Smooth muscle cell (in vitro differentiated cells): ENCODE measurements around the gene KCNT1. TPM values are rescaled to one million over a fixed set of nuclear protein-coding genes. Genes with fewer than 3 reads are reported as not detected.

Source experiments
- DNase-seq: peaks from one replicate; lab custom pipeline; 2025; ENCODE audit not compliant: unreplicated experiment; lab: John Stamatoyannopoulos, UW
- H2AFZ ChIP-seq: fragments of 200-600 bp; sonication (generic); 2 replicates; pipeline ENCODE4 v1.6.0; 2016; ENCODE audit warnings: antibody characterized with exemption, low read depth, mild to moderate bottlenecking
- H3F3A ChIP-seq: fragments of 200-600 bp; sonication (generic); 2 replicates; pipeline ENCODE4 v1.6.0; 2017; ENCODE audit warnings: antibody characterized with exemption, low read depth
- H3K27ac ChIP-seq: fragments of 200-600 bp; sonication (generic); 2 replicates; pipeline ENCODE4 v1.5.1; 2016; ENCODE audit warnings: low read depth, mild to moderate bottlenecking
- H3K27me3 ChIP-seq: fragments of 200-600 bp; sonication (generic); 2 replicates; pipeline ENCODE4 v1.6.1; 2016; ENCODE audit warnings: low read depth, mild to moderate bottlenecking
- H3K36me3 ChIP-seq: fragments of 200-600 bp; sonication (generic); 2 replicates; pipeline ENCODE4 v1.5.1; 2016; ENCODE audit warnings: low read depth
- H3K4me1 ChIP-seq: fragments of 200-600 bp; sonication (generic); 2 replicates; pipeline ENCODE4 v1.5.1; 2016; ENCODE audit warnings: low read depth
- H3K4me2 ChIP-seq: fragments of 200-600 bp; sonication (generic); 2 replicates; pipeline ENCODE4 v1.6.0; 2016; ENCODE audit warnings: mild to moderate bottlenecking
- H3K4me3 ChIP-seq: fragments of 200-600 bp; sonication (generic); 2 replicates; pipeline ENCODE4 v1.5.1; 2016; ENCODE audit warnings: mild to moderate bottlenecking
- H3K79me2 ChIP-seq: fragments of 200-600 bp; sonication (generic); 2 replicates; pipeline ENCODE4 v1.6.0; 2016; ENCODE audit warnings: low read depth, mild to moderate bottlenecking
- H3K9ac ChIP-seq: fragments of 200-600 bp; sonication (generic); 2 replicates; pipeline ENCODE4 v1.6.0; 2016; ENCODE audit warnings: low read depth
- H3K9me3 ChIP-seq: fragments of 200-600 bp; sonication (generic); replicated peaks from 2 replicates; pipeline ENCODE4 v1.5.1; 2016; ENCODE audit warnings: low read depth
- H4K20me1 ChIP-seq: fragments of 200-600 bp; sonication (generic); 2 replicates; pipeline ENCODE4 v1.6.0; 2016; ENCODE audit warnings: low read depth
- WGBS: methylation state at CpG from one replicate; pipeline ENCODE4 v1.1.7; 2016; ENCODE audit warnings: low lambda C conversion rate; 5-methylcytosine and 5-hydroxymethylcytosine counted together
- polyA plus RNA-seq: library from polyadenylated mRNA; unstranded; fragments of >200 nt; fragmentation: Nextera tagmentation; extraction: Ambion mirVana; gene quantifications from 2 replicates; pipeline ENCODE4 v1.2.1, GENCODE V29; 2016
- total RNA-seq: library from RNA; depleted of rRNA; stranded (reverse); fragments of >200 nt; gene quantifications from 2 replicates; pipeline ENCODE4 v1.2.3, GENCODE V29; 2014
- TF ChIP-seq, protein P1 (sequence below): fragments of 200-600 bp; sonication (generic); IDR thresholded peaks from 2 replicates; pipeline ENCODE4 v1.5.1; 2017; ENCODE audit warnings: borderline replicate concordance, mild to moderate bottlenecking, antibody characterized with exemption; ENCODE audit not compliant: insufficient read depth, poor library complexity, severe bottlenecking

KCNT1 gene
- total and polyA plus RNA-seq, 2 experiments from 2014 or later: not detected

DNA sequence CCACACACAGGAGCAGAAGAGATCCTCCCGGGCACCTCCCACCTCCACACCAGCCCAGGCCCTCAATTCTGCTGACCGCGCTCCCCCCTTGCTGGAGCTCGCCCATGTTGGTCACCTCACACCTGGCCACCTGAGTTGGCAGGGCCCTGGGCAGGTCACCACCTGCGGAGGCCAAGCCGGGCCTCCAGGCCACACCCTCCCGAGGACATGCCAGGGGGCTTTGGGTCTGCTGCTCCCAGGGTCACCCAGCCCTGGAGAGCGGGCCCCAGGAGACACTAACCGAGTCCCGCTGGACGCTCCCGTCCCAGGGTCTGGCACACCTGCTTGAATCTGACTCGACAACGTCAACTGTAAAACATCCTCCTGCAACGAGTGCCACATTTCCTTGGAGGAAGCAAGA, 4.8 kb upstream of the KCNT1 start:
- DNase-seq: no peak
- TF ChIP-seq, protein P1, sequence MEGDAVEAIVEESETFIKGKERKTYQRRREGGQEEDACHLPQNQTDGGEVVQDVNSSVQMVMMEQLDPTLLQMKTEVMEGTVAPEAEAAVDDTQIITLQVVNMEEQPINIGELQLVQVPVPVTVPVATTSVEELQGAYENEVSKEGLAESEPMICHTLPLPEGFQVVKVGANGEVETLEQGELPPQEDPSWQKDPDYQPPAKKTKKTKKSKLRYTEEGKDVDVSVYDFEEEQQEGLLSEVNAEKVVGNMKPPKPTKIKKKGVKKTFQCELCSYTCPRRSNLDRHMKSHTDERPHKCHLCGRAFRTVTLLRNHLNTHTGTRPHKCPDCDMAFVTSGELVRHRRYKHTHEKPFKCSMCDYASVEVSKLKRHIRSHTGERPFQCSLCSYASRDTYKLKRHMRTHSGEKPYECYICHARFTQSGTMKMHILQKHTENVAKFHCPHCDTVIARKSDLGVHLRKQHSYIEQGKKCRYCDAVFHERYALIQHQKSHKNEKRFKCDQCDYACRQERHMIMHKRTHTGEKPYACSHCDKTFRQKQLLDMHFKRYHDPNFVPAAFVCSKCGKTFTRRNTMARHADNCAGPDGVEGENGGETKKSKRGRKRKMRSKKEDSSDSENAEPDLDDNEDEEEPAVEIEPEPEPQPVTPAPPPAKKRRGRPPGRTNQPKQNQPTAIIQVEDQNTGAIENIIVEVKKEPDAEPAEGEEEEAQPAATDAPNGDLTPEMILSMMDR: no peak
- H3K4me1 ChIP-seq: peaks cover 10% of the 10 kb centered on the region
- no peaks in the 10 kb centered on the region for H3K9me3 ChIP-seq
- no peaks in the 10 kb centered on the region for H3K79me2 ChIP-seq
- no peak overlapping the region for H3K4me3 ChIP-seq
- H3K27ac ChIP-seq: no peak overlapping the region
- no peaks in the 10 kb centered on the region for H3K27me3 ChIP-seq
- no peaks in the 10 kb centered on the region for H3K36me3 ChIP-seq
- WGBS: 93% methylated on average over 15 of the region's 15 CpGs
- H2AFZ ChIP-seq: no peak overlapping the region
- H3F3A ChIP-seq: no peaks in the 10 kb centered on the region
- H3K9ac ChIP-seq: no peak overlapping the region
- H4K20me1 ChIP-seq: no peaks in the 10 kb centered on the region
- H3K4me2 ChIP-seq: no peak overlapping the region

- 89% methylated on average over 21 of the region's 21 CpGs for WGBS
- no peaks in the 10 kb centered on the region for H4K20me1 ChIP-seq
- TF ChIP-seq, protein P1: no peak
These were observed 3.7 kb upstream of the KCNT1 start for GRCh38 chr9:135698236-135698635.

GRCh38 chr9:135698767-135699166, 3.2 kb upstream of the KCNT1 start:
- TF ChIP-seq, protein P1: no peak
- no peaks in the 10 kb centered on the region for H3K79me2 ChIP-seq
- WGBS: 83% methylated on average over 19 of the region's 19 CpGs

More at GRCh38 chr9:135698236-135698635, 3.7 kb upstream of the KCNT1 start:
- Histone ChIP-seq H3K9me3 (no peaks in the 10 kb centered on the region), H3K4me3 (no peak overlapping the region), H3K9ac (no peak overlapping the region), H2AFZ (no peak overlapping the region), H3F3A (no peaks in the 10 kb centered on the region), H3K27ac (no peak overlapping the region), H3K4me1 (peaks cover 4% of the 10 kb centered on the region), H3K4me2 (no peak overlapping the region), H3K36me3 (no peaks in the 10 kb centered on the region), H3K79me2 (no peaks in the 10 kb centered on the region), H3K27me3 (no peaks in the 10 kb centered on the region)
- DNase-seq: no peak

GRCh38 chr9:135699440-135699839, 2.5 kb upstream of the KCNT1 start, which contains the start of gene SOHLH1:
Gene SOHLH1, minus strand, starts transcription at chr9:135699481. Its CDS starts 14 bp downstream, at chr9:135699467.
- no peaks in the 10 kb centered on the region for H3K9me3 ChIP-seq
- H3K4me2 ChIP-seq: no peak within 1 kb of the TSS
- no peaks in the 10 kb centered on the region for H3K36me3 ChIP-seq
- H3K4me1 ChIP-seq: peaks cover 4% of the 10 kb centered on the region
- no peak within 1 kb of the TSS for H3K9ac ChIP-seq
- TF ChIP-seq, protein P1: no peak
- H4K20me1 ChIP-seq: no peaks in the 10 kb centered on the region
- H3K27ac ChIP-seq: no peak within 1 kb of the TSS
- no peak for DNase-seq
- H3F3A ChIP-seq: no peaks in the 10 kb centered on the region
- H3K4me3 ChIP-seq: no peak within 1 kb of the TSS
- H3K27me3 ChIP-seq: peaks cover 3% of the 10 kb centered on the region
- H3K79me2 ChIP-seq: no peaks in the 10 kb centered on the region
- 100% methylated on average over 6 of the region's 30 CpGs for WGBS
- H2AFZ ChIP-seq: no peak within 1 kb of the TSS

More at GRCh38 chr9:135698767-135699166, 3.2 kb upstream of the KCNT1 start:
- H3K27ac ChIP-seq: no peak overlapping the region
- no peaks in the 10 kb centered on the region for H3K9me3 ChIP-seq
- no peak overlapping the region for H3K4me3 ChIP-seq
- no peaks in the 10 kb centered on the region for H4K20me1 ChIP-seq
- H3K9ac ChIP-seq: no peak overlapping the region
- DNase-seq: no peak
- H3K4me1 ChIP-seq: peaks cover 4% of the 10 kb centered on the region
- H3K36me3 ChIP-seq: no peaks in the 10 kb centered on the region
- H3K4me2 ChIP-seq: no peak overlapping the region
- no peak overlapping the region for H2AFZ ChIP-seq
- no peaks in the 10 kb centered on the region for H3F3A ChIP-seq
- peaks cover 1% of the 10 kb centered on the region for H3K27me3 ChIP-seq
